Activated CD4-positive, alpha-beta T cell treated with anti-CD3 and anti-CD28 coated beads for 24 hours (primary cell): ENCODE results near the gene MBD6.

Source experiments
- DNase-seq, 2 donors: peaks; one replicate each; pipeline ENCODE4 v3.0.0-alpha.2; 2020; ENCODE audit warnings: low read depth in 2 of 2

MBD6 gene

GRCh38 chr12:57575771-57576612 lies 53.4 kb downstream of the MBD6 start:
- no peak for DNase-seq

DNA sequence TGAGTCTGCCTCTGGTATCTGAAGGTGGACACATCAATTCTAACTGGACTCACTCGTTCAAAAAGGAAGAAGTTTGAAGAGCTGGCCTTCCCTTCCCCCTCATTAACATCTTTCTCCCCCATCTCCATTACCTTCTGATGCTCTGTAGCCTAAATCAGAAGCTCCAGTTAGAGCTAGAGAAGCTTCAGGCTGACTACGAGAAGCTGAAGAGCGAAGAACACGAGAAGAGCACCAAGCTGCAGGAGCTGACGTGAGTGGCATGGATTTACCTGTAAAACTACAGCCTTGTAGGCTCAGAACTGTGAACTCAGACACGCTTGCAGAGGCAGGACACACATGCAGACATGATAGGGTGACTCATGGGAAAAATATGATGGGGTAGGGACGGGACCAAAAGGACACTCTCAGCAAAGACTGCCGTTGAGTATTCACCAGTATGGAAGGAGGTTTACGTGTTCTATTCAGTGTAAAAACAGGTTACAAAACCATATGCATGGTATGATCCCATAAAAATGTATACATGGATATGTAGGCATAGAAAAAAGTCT lies 54.1 kb downstream of the MBD6 start:
- DNase-seq, result no peak

DNA sequence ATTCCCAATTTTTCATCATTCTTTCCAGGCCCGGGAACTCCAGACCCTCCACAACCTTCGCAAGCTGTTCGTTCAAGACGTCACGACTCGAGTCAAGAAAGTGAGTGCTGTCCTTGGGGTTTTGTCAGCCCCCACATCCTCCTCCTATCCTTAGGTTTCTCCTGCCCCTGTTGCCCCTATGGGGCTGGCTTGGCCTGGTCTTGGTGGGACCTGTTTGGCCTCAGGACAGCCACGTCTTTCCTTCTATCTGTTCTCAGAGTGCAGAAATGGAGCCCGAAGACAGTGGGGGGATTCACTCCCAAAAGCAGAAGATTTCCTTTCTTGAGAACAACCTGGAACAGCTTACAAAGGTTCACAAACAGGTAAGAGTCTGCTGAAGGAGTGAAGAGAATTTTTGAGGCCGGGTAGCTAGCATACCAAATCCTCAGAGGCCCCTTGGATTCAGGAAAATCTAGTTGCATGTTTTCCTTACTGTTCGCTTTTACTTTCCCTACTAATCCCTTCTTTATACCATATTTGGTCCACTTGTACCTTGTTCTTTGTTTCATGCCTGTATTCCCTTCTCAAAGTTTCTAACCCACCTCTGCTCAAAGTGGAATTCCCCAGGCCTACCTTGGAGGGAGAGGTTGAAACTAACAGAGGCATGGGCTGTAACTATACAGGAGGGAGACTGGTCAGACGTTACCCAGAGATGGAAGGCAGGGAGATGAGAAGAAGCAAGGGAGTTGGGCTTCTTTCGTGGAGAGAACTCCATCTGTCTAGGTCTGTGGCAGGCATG lies 55.5 kb downstream of the MBD6 start:
- DNase-seq, result no peak

DNA sequence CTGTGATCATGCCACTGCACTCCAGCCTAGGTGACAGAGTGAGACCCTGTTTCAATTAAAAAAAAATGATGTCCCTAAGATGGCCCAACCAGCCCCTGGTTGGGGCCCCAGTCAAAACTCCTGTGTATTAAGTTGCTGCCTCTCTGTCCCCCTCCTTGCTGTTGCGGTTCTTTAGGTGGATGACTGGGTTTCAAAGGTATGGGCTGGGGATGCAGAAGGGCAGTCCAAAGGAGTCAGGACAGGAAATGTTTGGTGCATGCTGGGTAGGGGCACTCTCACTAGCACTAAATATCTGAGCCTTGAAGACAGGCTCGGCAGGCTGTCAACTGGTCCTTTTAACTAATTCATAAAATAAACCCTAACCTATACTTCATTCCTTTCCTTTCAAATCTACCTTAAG lies 56.4 kb downstream of the MBD6 start:
- DNase-seq, result no peak
